ENCODE data around the gene CAMTA1. TPM values are rescaled to one million over a fixed set of nuclear protein-coding genes. Genes with fewer than 3 reads are reported as not detected.

CAMTA1 gene
- total RNA-seq, 1 donor from 2014 or later: 109 TPM

DNA sequence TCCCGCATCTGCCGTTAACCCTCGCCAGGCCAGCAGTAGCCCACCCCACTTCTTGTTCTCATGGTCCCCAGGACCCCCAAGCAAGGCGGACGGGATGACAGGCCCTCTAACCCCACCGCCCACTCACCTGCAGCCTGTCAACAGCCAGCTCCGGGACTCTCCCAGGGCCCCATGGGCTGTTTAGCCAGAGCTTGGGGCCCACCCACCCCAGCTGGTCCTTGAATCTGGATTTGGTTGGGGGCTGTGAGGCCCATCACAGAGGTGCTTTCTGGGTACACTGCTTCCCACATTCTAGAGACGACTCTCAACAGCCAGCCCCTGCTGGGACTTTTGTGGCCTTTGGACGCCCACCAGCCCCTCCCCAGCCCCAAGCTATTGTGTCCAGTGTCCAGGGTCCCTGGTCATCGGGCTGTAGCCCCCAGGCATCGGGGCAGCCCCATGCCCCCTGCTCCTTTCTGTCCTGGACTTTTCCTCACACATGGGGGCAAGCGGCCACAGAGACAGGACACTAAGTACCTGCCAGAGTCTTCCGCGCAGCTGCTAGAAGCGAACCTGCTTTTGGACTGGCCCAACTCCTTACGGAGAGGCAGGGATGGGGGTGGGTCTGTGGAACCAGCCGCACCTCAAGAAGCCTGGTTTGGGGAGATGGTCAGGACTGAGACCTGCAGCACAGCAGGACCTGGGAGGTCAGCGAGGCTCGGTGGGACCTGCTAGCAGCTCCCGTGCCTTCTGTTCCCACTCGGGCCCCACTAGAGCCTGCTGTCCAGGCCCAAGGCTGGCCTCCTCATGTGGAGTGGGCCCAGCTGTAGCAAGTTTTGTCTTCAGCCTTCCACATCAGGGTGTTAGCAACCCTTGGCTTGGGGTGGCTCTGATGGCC, 777.7 kb downstream of the CAMTA1 start:
- Mint-ChIP-seq H3K27ac (ENCODE audit: unreplicated experiment) (no peak overlapping the region), H3K4me3 (no peak overlapping the region), H3K36me3 (ENCODE audit: low read depth) (no peaks in the 10 kb centered on the region), H3K4me1 (no peaks in the 10 kb centered on the region), H3K27me3 (ENCODE audit: low read depth) (no peaks in the 10 kb centered on the region), H3K9me3 (no peaks in the 10 kb centered on the region)
- DNase-seq (ENCODE audit: low read depth, low spot score): no peak
- TF ChIP-seq CTCF (conservative IDR thresholded peaks at IDR 0.05): no peak

- H3K9me3 Mint-ChIP-seq: no peaks in the 10 kb centered on the region
- no peaks in the 10 kb centered on the region for H3K4me1 Mint-ChIP-seq
- no peaks in the 10 kb centered on the region for H3K36me3 Mint-ChIP-seq (ENCODE audit: low read depth)
- no peaks in the 10 kb centered on the region for H3K27me3 Mint-ChIP-seq (ENCODE audit: low read depth)
- DNase-seq (ENCODE audit: low read depth, low spot score): no peak
- no peak overlapping the region for H3K4me3 Mint-ChIP-seq
- peak overlapping the region; percentile 62 for H3K27ac Mint-ChIP-seq (ENCODE audit: unreplicated experiment)
- TF ChIP-seq CTCF (conservative IDR thresholded peaks at IDR 0.05): no peak
Measured at GRCh38 chr1:7564137-7564536, 778.9 kb downstream of the CAMTA1 start.

- no peaks in the 10 kb centered on the region for H3K4me1 Mint-ChIP-seq
- no peak overlapping the region for H3K27ac Mint-ChIP-seq (ENCODE audit: unreplicated experiment)
- H3K4me3 Mint-ChIP-seq: no peak overlapping the region
- no peaks in the 10 kb centered on the region for H3K9me3 Mint-ChIP-seq
- no peaks in the 10 kb centered on the region for H3K27me3 Mint-ChIP-seq (ENCODE audit: low read depth)
- H3K36me3 Mint-ChIP-seq (ENCODE audit: low read depth): no peaks in the 10 kb centered on the region
- no peak for TF ChIP-seq CTCF (conservative IDR thresholded peaks at IDR 0.05)
- DNase-seq (ENCODE audit: low read depth, low spot score): no peak
Measured at GRCh38 chr1:7565099-7565750, 780.0 kb downstream of the CAMTA1 start.

- Mint-ChIP-seq H3K27ac (ENCODE audit: unreplicated experiment) (no peak overlapping the region), H3K4me1 (no peaks in the 10 kb centered on the region), H3K27me3 (ENCODE audit: low read depth) (no peaks in the 10 kb centered on the region), H3K4me3 (no peak overlapping the region), H3K9me3 (peaks cover 3% of the 10 kb centered on the region), H3K36me3 (ENCODE audit: low read depth) (no peaks in the 10 kb centered on the region)
- TF ChIP-seq CTCF (conservative IDR thresholded peaks at IDR 0.05): no peak
- no peak for DNase-seq (ENCODE audit: low read depth, low spot score)
Measured at GRCh38 chr1:7566417-7567375, 781.4 kb downstream of the CAMTA1 start.

GRCh38 chr1:7567376-7567775, 782.1 kb downstream of the CAMTA1 start:
- H3K4me1 Mint-ChIP-seq: no peaks in the 10 kb centered on the region
- H3K27me3 Mint-ChIP-seq (ENCODE audit: low read depth): no peaks in the 10 kb centered on the region
- no peaks in the 10 kb centered on the region for H3K36me3 Mint-ChIP-seq (ENCODE audit: low read depth)
- TF ChIP-seq CTCF (conservative IDR thresholded peaks at IDR 0.05): no peak
- DNase-seq (ENCODE audit: low read depth, low spot score): no peak
- no peak overlapping the region for H3K27ac Mint-ChIP-seq (ENCODE audit: unreplicated experiment)
- H3K9me3 Mint-ChIP-seq: peaks cover 3% of the 10 kb centered on the region
- no peak overlapping the region for H3K4me3 Mint-ChIP-seq

Data from neural crest cell (in vitro differentiated cells).